GM06990 (cell line): Measurements from ENCODE around the gene PLEKHA1.

Experiments
- DNase-seq: peaks from one replicate; pipeline ENCODE4 v3.0.0-alpha.2; 2011; ENCODE audit not compliant: insufficient read length; ENCODE audit errors: extremely low read depth
- H3K27me3 ChIP-seq: replicated peaks from 2 replicates; pipeline ENCODE4 v1.6.0; 2011; ENCODE audit warnings: low read length; ENCODE audit not compliant: control insufficient read depth, insufficient read depth
- H3K36me3 ChIP-seq: 2 replicates; pipeline ENCODE4 v1.5.1; 2011; ENCODE audit warnings: low read length; ENCODE audit not compliant: control insufficient read depth, insufficient read depth
- H3K4me3 ChIP-seq: replicated peaks from 2 replicates; pipeline ENCODE4 v1.5.1; 2011; ENCODE audit warnings: low read depth, mild to moderate bottlenecking, control low read depth, low read length
- CTCF ChIP-seq: IDR thresholded peaks from 2 replicates; pipeline ENCODE4 v1.5.1; 2011; ENCODE audit warnings: low read length, control low read depth, mild to moderate bottlenecking, inconsistent platforms; ENCODE audit not compliant: insufficient read depth, poor library complexity, severe bottlenecking

PLEKHA1 gene

GRCh38 chr10:122336961-122337360, 37.5 kb upstream of the PLEKHA1 start:
- H3K4me3 ChIP-seq, result no peak overlapping the region
- 0 out of 2 replicates have a peak, but pooled peaks cover 2% of the 10 kb centered on the region for H3K27me3 ChIP-seq
- no peak for DNase-seq
- no peak for TF ChIP-seq CTCF
- H3K36me3 ChIP-seq, result no peaks in the 10 kb centered on the region

DNA sequence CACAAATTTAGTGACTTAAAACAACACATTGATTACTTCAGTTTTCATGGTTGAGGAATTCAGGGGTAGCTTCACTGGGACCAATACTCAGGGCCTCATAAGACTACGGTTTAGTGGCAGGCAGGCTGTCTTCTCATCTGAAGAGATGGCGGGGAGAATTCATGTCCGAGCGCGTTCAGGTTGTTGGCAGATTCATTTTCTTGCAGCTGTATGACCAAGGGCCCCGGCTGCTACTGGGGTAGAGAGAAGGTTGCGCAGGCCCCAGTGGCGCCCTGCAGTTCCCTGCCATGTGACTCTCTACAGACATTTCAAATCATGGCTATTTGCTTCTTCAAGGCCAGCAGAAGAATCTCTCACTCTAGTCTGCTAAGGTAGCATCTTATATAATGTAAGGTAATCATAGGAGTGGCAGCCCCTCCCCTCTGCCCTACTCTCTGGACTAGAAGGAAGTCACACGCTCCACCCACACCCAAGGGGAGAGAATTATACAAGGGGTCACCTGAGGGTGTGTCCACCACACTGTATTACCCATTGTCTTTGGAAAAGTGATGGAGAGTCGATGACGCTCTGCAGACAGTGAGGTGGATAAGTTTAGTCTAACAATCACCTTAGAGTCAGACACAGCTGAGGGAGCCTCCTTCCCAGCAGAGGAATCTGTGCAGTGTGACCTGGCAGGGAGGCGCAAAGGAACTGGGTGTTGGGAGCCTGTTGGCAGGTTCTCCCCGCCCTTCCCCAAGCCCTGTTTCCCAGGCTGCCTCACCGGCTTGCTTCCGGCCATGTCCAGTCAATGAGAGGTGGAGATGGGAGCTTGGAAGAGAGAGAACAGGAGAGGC, 35.7 kb upstream of the PLEKHA1 start:
- no peaks in the 10 kb centered on the region for H3K36me3 ChIP-seq
- no peak for TF ChIP-seq CTCF
- no peak overlapping the region for H3K4me3 ChIP-seq
- no peak for DNase-seq
- H3K27me3 ChIP-seq, result no peaks in the 10 kb centered on the region

DNA sequence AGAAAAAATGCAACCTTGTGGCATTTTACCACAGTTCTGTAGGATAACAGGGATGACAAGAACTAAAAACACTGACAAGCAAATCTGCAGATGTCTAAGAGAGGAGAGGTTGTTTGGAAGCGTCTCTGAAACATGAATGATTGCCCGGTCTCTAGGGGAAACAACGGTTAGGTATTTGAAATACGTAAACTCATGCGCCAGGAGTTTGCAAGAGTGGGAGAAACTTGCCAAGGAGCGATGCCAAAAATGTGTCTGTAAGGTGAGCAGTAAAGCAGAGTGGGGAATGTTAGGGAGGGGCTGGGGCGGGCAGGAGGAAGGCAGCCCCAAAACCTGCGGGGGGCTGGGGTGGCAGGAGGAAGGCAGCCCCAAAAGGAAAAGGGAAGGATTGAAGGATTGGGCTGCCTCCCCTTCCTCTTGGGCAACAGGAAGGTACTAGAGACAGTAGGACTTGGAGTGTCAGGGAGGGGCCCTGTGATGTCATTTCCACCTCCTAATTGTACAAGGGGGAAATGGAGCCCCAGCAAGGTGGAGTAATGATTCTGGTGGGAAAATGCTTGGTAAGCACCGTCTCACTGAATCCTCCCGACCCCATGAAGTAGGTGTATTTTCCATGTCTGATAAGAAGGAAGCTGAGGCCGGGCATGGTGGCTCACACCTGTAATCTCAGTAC, 33.2 kb upstream of the PLEKHA1 start:
- TF ChIP-seq CTCF, result no peak
- Histone ChIP-seq H3K36me3 (no peaks in the 10 kb centered on the region), H3K4me3 (no peak overlapping the region), H3K27me3 (no peaks in the 10 kb centered on the region)
- no peak for DNase-seq

GRCh38 chr10:122342293-122343134, 32.0 kb upstream of the PLEKHA1 start:
- no peaks in the 10 kb centered on the region for H3K27me3 ChIP-seq
- peak; percentile 64 for TF ChIP-seq CTCF
- DNase-seq, result no peak
- H3K4me3 ChIP-seq, result no peak overlapping the region
- H3K36me3 ChIP-seq, result no peaks in the 10 kb centered on the region

DNA sequence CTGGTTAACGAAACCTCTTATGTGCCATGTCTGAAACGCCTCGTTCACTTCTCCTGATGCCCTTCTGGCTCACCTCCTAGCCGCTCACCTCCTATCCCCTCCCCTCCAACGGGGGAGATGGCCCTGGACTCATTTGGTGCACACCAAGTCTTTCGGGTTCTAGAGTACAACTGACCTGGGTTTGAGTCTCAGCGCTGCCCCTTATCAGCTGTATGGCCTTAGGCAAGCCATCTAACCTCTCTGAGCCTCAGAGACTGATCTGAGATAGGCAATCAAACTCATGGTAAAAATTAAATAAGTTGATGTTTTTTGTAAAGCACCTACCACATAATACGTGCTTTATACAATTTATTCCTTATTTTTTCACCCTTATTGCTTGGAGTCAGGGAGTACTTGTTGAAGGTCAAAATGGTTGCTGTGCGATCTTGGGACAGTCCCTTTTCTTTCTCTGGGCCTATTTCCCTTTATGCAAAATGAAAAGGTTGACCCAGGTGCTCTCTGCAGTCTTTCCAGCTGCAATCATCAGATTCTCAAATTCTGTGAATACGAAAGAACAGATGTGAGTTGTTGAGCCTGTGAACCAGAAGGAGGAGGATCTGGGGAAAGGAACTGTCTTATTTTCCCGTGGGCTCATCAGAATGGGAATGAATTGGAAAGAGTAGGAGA, 31.2 kb upstream of the PLEKHA1 start:
- no peak for TF ChIP-seq CTCF
- no peak for DNase-seq
- no peaks in the 10 kb centered on the region for H3K27me3 ChIP-seq
- no peaks in the 10 kb centered on the region for H3K36me3 ChIP-seq
- H3K4me3 ChIP-seq, result no peak overlapping the region
